ENCODE results near the gene RASGRP4.

GRCh38 chr19:38376576-38376975 is 49.4 kb downstream of the RASGRP4 start:
- TF ChIP-seq CTCF (optimal IDR thresholded peaks at IDR 0.05 in 1 of 3, IDR thresholded peaks at IDR 0.05 in 1 of 3, conservative IDR thresholded peaks at IDR 0.05 in 1 of 3; ENCODE audit: extremely low read depth in 1 of 3, insufficient read depth in 2 of 3, low read length in 3 of 3), result no peak
- no peak for TF ChIP-seq EZH2 (IDR thresholded peaks at IDR 0.05; ENCODE audit: low read length)

Data from keratinocyte (primary cell).